Medulla oblongata (tissue), 1 donor: ENCODE measurements around the gene LDLRAD4.

Experiments used
- DNase-seq: peaks from one replicate; pipeline ENCODE4 v3.0.0-alpha.2; 2015; ENCODE audit errors: extremely low spot score

Gene LDLRAD4

GRCh38 chr18:13284330-13285027 lies 65.9 kb downstream of the LDLRAD4 start:
- DNase-seq, result no peak

DNA sequence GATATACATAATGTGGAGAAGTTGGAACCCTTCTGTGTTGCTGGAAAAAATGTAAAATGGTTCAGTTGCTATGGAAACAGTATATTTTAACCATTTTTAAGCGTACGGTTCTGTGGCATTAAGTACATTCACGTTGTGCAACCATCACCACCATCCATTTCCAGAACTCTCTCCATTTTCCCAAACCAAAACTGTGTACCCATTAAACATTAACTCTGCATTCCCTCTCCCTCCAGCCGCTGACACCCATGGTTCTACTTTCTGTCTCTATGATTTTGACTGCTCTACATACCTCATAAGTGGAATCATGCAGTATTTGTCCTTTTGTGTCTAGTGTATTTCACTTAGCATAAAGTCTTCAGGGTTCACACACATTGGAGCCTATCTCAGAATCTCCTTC lies 67.3 kb downstream of the LDLRAD4 start:
- no peak for DNase-seq

GRCh38 chr18:13286456-13287125 lies 68.0 kb downstream of the LDLRAD4 start:
- no peak for DNase-seq

- no peak for DNase-seq
Observed at GRCh38 chr18:13287372-13287771, 68.8 kb downstream of the LDLRAD4 start.

GRCh38 chr18:13288509-13289133 lies 70.1 kb downstream of the LDLRAD4 start:
- DNase-seq, result no peak

DNA sequence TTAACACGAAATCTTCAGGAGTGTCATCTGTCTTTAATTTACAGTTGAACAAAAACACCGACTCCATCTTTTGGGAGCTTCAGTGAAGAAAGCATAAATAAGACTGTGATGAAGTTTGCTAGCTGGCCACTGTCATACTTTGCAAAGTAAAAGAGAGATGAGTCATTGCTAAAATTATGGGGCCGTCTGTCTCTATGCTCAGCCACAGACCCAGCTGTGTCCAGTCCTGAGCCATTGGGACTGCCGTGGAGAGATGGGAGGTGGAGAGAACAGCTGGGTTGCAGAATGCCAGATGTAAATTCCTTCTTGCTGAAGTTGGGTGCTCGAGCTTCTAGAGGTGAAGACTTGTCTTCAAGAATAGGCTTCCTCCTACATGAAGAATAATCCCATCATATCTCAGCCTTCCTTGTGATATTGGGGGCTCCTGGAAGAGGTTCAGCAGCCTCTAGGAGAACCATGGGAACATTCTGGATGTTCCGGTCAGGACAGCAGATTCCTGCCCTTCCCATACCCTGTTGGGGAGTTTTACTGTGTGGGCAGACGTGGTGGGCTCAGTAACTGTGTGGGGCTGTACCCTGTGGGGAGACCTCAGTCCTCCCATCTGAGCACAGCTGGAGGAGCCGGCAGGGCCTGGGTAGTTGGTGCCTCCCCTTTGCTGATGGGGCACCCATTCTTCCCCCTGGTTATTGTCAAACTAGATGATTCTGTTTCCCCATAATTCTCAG lies 71.1 kb downstream of the LDLRAD4 start:
- DNase-seq, result no peak

DNA sequence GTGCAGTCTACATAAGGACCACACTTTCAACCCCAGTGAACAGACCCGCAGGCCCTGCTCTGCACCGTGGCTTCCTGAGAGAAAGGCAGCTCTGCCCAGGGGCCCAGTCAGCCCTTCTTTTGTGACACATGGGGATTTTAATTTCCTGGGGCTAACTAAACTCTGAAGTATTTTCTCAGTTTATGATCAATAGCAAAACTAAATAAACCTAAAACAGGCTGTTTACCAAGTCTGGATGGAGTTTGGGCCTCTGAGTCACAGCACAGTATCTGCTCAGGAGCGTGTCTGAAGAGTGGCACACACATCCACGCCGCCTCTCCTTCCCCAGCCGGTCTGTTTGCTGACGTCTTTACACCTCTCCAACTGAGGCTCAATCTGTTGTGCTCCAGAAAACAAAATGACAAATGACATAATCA lies 72.3 kb downstream of the LDLRAD4 start:
- no peak for DNase-seq

DNA sequence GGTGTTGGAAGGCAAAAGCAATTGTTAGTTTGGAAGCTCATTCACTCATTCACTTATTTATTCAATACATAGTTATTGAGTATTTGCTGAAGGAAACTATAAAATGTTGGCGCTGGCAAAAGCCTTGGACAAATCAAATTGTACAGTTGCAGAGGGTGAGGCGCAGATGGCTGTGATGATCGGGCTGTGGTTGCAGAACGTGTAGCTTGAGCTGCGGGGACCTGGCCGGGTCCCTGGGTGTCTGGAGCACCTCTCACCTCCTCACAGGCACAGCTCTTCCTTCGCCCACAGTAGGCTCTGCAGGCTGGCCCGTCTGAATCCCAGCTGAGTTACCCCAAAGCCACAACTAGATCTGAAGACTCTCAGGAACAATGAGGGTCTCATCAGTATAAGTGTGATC lies 72.7 kb downstream of the LDLRAD4 start:
- no peak for DNase-seq

- no peak for DNase-seq
Observed at GRCh38 chr18:13291745-13292447, 73.3 kb downstream of the LDLRAD4 start.

DNA sequence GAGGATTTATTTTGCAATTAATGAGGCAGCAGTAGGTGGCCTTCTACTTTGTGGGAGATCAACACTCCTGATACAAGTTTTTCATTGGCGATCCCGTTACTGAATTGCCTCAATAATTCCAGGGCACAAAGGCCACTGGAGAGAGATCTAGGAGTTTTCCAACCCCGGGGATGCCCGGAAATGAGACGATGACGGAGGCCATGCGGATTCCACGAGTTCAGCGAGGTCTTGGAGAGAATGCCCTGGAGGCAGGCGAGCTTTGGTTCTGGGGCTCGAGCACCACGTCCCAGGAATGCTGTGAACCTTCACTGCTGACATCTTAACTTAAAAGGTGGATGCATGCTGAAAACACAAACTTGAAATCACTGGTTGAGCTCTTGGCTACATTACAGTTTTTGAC lies 74.2 kb downstream of the LDLRAD4 start:
- DNase-seq, result no peak

GRCh38 chr18:13294309-13294708 lies 75.7 kb downstream of the LDLRAD4 start:
- DNase-seq, result no peak

DNA sequence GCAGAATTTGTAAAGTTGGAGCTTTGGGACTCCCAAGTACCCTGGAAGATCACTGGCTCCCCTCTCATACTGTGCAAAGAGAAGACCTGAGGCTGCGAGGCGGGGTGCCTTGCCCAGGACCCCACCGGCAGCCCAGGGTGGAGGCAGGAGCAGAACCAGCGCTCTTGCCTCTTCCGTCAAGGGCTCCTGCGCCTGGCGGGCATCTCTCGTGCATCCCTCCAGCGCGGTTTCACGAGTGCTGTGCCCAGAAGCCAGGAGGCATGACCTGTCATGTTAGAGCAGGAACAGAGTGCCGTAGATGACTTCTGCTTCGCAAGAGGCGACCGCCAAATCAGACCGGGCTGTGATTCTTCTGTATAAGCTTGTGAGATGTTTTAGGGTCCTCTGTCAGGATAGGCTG lies 77.3 kb downstream of the LDLRAD4 start:
- no peak for DNase-seq

DNA sequence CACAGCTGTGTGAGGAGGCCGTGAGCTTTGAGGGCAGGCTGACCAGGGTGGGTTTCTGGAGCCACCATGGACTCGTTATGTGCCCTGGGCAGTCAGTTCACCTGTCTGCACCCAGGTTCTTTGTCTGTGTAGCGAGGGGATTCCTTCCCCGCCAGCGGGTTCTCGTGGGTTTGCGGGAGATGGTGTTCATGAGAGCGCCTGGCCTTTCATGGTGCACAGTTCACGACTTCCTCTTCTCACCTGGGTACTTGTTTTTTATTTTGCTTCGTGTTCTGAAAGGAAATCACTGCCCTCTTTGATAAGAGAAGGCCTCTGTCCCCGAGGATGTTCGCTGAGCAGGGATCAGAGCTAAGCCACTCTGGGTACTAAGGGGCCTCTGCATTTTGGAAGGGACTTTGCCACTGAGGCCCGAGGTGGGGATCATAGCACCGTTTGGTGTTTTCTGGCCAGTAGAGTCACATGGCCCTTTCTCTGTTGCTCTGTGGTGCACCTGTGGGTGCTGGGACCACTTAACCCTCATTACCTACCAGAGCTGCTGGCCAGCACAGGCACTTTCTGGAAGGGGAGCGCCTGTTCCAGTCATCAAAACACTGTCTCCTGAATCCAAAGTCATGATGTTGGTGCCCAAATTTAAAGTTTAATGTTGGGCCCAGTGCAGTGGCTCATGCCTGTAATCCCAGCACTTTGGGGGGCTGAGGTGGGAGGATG lies 78.5 kb downstream of the LDLRAD4 start:
- no peak for DNase-seq

DNA sequence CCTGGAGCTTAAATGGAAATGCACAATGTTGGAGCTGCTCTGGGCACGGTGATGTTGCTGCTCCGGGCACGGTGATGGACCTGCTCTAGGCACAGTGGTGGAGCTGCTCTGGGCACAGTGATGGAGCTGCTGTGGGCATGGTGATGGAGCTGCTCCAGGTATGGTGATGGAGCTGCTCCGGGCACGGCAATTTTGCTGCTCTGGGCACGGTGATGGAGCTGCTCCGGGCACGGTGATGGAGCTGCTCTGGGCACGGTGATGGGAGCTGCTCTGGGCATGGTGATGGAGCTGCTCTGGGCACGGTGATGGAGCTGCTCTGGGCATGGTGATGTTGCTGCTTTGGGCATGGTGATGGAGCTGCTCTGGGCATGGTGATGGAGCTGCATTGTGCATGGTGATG lies 79.7 kb downstream of the LDLRAD4 start:
- no peak for DNase-seq

- no peak for DNase-seq
Observed at GRCh38 chr18:13300029-13300428, 81.5 kb downstream of the LDLRAD4 start.

DNA sequence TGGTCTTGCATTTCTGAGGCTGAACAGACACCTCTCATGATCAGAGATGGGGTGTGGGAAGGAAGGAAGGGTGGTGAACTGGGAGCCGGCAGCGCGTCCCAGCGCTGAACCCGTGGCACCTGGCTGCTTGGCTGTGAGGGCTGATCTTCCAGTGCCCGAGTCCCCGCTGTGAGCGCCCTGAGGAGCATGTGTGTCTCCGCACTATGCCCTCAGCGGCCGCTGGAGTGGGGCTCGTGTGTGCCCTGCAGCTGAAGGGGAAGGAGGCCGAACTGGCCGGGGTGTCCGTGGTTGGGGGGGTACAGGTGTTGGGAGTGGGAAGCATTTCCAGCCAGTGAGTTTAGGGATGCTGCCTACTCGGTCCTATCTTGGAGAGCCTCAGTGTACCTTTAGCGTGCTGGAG lies 82.2 kb downstream of the LDLRAD4 start:
- DNase-seq, result no peak

GRCh38 chr18:13302040-13302439 lies 83.5 kb downstream of the LDLRAD4 start:
- DNase-seq, result peak; percentile 31

GRCh38 chr18:13302457-13303225 lies 84.1 kb downstream of the LDLRAD4 start:
- peak; percentile 63 for DNase-seq

GRCh38 chr18:13303756-13304364 lies 85.3 kb downstream of the LDLRAD4 start:
- DNase-seq, result no peak

DNA sequence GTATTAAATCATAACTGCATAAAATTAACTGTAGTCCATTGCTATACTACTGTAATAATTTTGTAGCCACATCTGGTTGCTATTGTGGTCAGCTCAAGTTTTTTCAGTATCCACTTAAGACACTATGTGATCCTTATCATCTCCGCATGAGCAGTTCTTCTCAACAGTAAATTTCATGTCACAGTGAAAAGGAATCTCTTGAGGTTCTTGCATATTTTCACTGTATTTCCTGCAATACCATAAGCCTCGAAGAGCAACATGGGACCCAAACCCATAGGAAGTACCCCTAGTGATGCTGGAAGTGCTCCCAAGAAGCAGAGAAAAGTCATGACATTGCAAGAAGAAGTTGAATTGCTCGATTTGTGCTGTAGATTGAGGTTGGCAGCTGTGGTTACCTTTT lies 86.7 kb downstream of the LDLRAD4 start:
- DNase-seq, result no peak
